Kidney tubule cell (primary cell): ENCODE data around the gene OR2J2.
"Not testable (repeated sequence)": the region's sequence is repeated elsewhere in the genome, so short reads cannot be mapped to it uniquely, and the experiment has no call there.

Experiments
- DNase-seq: peaks from one replicate; pipeline ENCODE4 v3.0.0-alpha.2; 2018; ENCODE audit warnings: low spot score

The OR2J2 gene

GRCh38 chr6:29170607-29171006 lies at the start of gene OR2J2:
Gene OR2J2 (plus strand): TSS chr6:29170907. CDS start chr6:29173636, 2,729 bp downstream.
- not testable (repeated sequence) for DNase-seq

GRCh38 chr6:29129326-29130012 lies 41.2 kb upstream of the OR2J2 start:
- no peak for DNase-seq

- no peak for DNase-seq
These were observed 40.1 kb upstream of the OR2J2 start for GRCh38 chr6:29130644-29131043.

GRCh38 chr6:29131691-29132090 lies 39.0 kb upstream of the OR2J2 start:
- no peak for DNase-seq

- no peak for DNase-seq
These were observed 33.0 kb upstream of the OR2J2 start for GRCh38 chr6:29137724-29138123.

- DNase-seq: no peak
These were observed 29.1 kb upstream of the OR2J2 start for GRCh38 chr6:29141606-29142005.

GRCh38 chr6:29142309-29142708 lies 28.4 kb upstream of the OR2J2 start:
- DNase-seq: no peak

GRCh38 chr6:29146179-29146578 lies 24.5 kb upstream of the OR2J2 start:
- no peak for DNase-seq

GRCh38 chr6:29147074-29147473 lies 23.6 kb upstream of the OR2J2 start:
- DNase-seq: no peak

GRCh38 chr6:29149444-29149843 lies 21.3 kb upstream of the OR2J2 start:
- DNase-seq: not testable (repeated sequence)

- no peak for DNase-seq
These were observed 17.6 kb upstream of the OR2J2 start for GRCh38 chr6:29153083-29153482.

- DNase-seq: not testable (repeated sequence)
These were observed 15.5 kb upstream of the OR2J2 start for GRCh38 chr6:29155182-29155581.

- not testable (repeated sequence) for DNase-seq
These were observed 10.8 kb upstream of the OR2J2 start for GRCh38 chr6:29159922-29160321.

- not testable (repeated sequence) for DNase-seq
These were observed 5.1 kb upstream of the OR2J2 start for GRCh38 chr6:29165571-29165970.

- no peak for DNase-seq
These were observed 1.0 kb downstream of the OR2J2 start for GRCh38 chr6:29171736-29172135.

GRCh38 chr6:29183594-29183993 lies 12.9 kb downstream of the OR2J2 start:
- DNase-seq: no peak

- DNase-seq: not testable (repeated sequence)
These were observed 18.0 kb downstream of the OR2J2 start for GRCh38 chr6:29188659-29189058.

GRCh38 chr6:29200767-29201662 lies 30.3 kb downstream of the OR2J2 start:
- DNase-seq: no peak

- no peak for DNase-seq
These were observed 31.3 kb downstream of the OR2J2 start for GRCh38 chr6:29201966-29202365.

- no peak for DNase-seq
These were observed 40.8 kb downstream of the OR2J2 start for GRCh38 chr6:29211488-29211887.

GRCh38 chr6:29216528-29216927 lies 45.8 kb downstream of the OR2J2 start:
- no peak for DNase-seq

GRCh38 chr6:29217242-29217641 lies 46.5 kb downstream of the OR2J2 start:
- DNase-seq: not testable (repeated sequence)

- not testable (repeated sequence) for DNase-seq
These were observed 47.3 kb downstream of the OR2J2 start for GRCh38 chr6:29218056-29218455.
